ENCODE measurements around the gene GPC6. TPM values are rescaled to one million over a fixed set of nuclear protein-coding genes. Genes with fewer than 3 reads are reported as not detected.

GPC6 gene
- total and polyA plus RNA-seq, 2 donors (not counting 3 experiments of a cell fraction or from before 2014, with no cell fraction given): 0.01 TPM; not detected in 1

- intact Hi-C loops (cut with micrococcal nuclease) (no loop called here), dilution Hi-C loops (cut with MboI; ENCODE audit: extremely low pct_ligation_motif_present, low sequenced_read_pairs) (no loop called here)
- no peaks in the 10 kb centered on the region for H3K4me1 ChIP-seq (ENCODE audit: control insufficient read depth, extremely low read depth, insufficient read depth, low read length)
- no peaks in the 10 kb centered on the region for H3K36me3 ChIP-seq (ENCODE audit: control insufficient read depth in 2 of 2, extremely low read depth in 1 of 2, insufficient read depth in 2 of 2, low read length in 2 of 2)
- H2AFZ ChIP-seq (ENCODE audit: low read depth, low read length): no peak overlapping the region
- no peak overlapping the region for H3K27ac ChIP-seq (ENCODE audit: insufficient read depth, low read depth, low read length)
- H3K4me3 ChIP-seq (replicated peaks in 1 of 3; ENCODE audit: insufficient read depth in 1 of 3, low read depth in 1 of 3, low read length in 3 of 3): no peak overlapping the region
- BruUV-seq (replicated peaks): no TSS peak
- H3K79me2 ChIP-seq (ENCODE audit: control insufficient read depth, insufficient read depth, low read length): no peaks in the 10 kb centered on the region
- ChIA-PET POLR2A (no interaction called here), CTCF (no interaction called here)
- H3K9ac ChIP-seq (replicated peaks; ENCODE audit: extremely low read depth, insufficient read depth, low read length): no peak overlapping the region
- TF ChIP-seq MYC (IDR thresholded peaks at IDR 0.05; ENCODE audit: low read depth, low read length) (no peak), MAX (IDR thresholded peaks at IDR 0.05; ENCODE audit: insufficient read depth, insufficient read length) (no peak), JUN (IDR thresholded peaks at IDR 0.05; ENCODE audit: borderline replicate concordance, insufficient read depth, insufficient read length, low read depth) (no peak), FOS (IDR thresholded peaks at IDR 0.05; ENCODE audit: borderline replicate concordance, insufficient read depth, low read length) (no peak), EZH2 (IDR thresholded peaks at IDR 0.05; ENCODE audit: borderline replicate concordance, low read depth, low read length, severe bottlenecking) (no peak), GATA2 (IDR thresholded peaks at IDR 0.05; ENCODE audit: insufficient read depth, insufficient read length, low read depth, low read length) (no peak), POLR2A (IDR thresholded peaks at IDR 0.05; ENCODE audit: low read depth, low read length) (no peak), POLR2AphosphoS5 (IDR thresholded peaks at IDR 0.05; ENCODE audit: insufficient read depth, low read depth, low read length) (no peak)
- TF ChIP-seq, protein P1, sequence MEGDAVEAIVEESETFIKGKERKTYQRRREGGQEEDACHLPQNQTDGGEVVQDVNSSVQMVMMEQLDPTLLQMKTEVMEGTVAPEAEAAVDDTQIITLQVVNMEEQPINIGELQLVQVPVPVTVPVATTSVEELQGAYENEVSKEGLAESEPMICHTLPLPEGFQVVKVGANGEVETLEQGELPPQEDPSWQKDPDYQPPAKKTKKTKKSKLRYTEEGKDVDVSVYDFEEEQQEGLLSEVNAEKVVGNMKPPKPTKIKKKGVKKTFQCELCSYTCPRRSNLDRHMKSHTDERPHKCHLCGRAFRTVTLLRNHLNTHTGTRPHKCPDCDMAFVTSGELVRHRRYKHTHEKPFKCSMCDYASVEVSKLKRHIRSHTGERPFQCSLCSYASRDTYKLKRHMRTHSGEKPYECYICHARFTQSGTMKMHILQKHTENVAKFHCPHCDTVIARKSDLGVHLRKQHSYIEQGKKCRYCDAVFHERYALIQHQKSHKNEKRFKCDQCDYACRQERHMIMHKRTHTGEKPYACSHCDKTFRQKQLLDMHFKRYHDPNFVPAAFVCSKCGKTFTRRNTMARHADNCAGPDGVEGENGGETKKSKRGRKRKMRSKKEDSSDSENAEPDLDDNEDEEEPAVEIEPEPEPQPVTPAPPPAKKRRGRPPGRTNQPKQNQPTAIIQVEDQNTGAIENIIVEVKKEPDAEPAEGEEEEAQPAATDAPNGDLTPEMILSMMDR (IDR thresholded peaks at IDR 0.05; ENCODE audit: extremely low read depth in 1 of 2, insufficient read depth in 1 of 2, low read depth in 1 of 2, low read length in 2 of 2): no peak
- no peaks in the 10 kb centered on the region for H3K9me1 ChIP-seq (replicated peaks; ENCODE audit: control insufficient read depth, extremely low read depth, insufficient read depth, low read length)
- FAIRE-seq: no peak
- H3K4me2 ChIP-seq (ENCODE audit: insufficient read depth, low read length): no peak overlapping the region
- no peak for DNase-seq (ENCODE audit: low read depth, low spot score)
- H4K20me1 ChIP-seq (replicated peaks; ENCODE audit: control insufficient read depth, extremely low read depth, insufficient read depth, low read length): no peaks in the 10 kb centered on the region
- no peaks in the 10 kb centered on the region for H3K9me3 ChIP-seq (replicated peaks; ENCODE audit: control insufficient read depth, insufficient read depth, low read length)
- H3K27me3 ChIP-seq (ENCODE audit: control insufficient read depth in 2 of 2, insufficient read depth in 2 of 2, low read length in 2 of 2): no peaks in the 10 kb centered on the region
Measured at GRCh38 chr13:94227255-94227879, 1000.8 kb downstream of the GPC6 start.

Data from endothelial cell of umbilical vein (primary cell).